H1 (cell line): Measurements from ENCODE around the gene MARCHF3. TPM values are rescaled to one million over a fixed set of nuclear protein-coding genes. Genes with fewer than 3 reads are reported as not detected.

Experiments used
- KDM1A ChIP-seq: fragments of 200-600, 300-600 bp; sonication (generic); IDR thresholded peaks from 2 replicates; pipeline ENCODE4 v1.7.1; 2016; ENCODE audit warnings: mild to moderate bottlenecking, low read length, borderline replicate concordance
- KDM5A ChIP-seq: fragments of 200-600 bp; IDR thresholded peaks from 2 replicates; pipeline ENCODE4 v1.7.1; 2012; ENCODE audit warnings: mild to moderate bottlenecking, low read length, inconsistent platforms, mixed read lengths
- YY1 ChIP-seq: IDR thresholded peaks from 2 replicates; pipeline ENCODE4 v1.6.1; 2011; ENCODE audit warnings: low read depth, mild to moderate bottlenecking, low read length
- polyA plus RNA-seq, 7 experiments: library from polyadenylated mRNA; depleted of rRNA in 3 of 7; stranded (reverse) in 5 of 7; unstranded in 2 of 7; fragments of >200 nt in 5 of 7; fragments of 200-250 nt in 2 of 7; gene quantifications; 1 replicate in 5 of 7; 2 replicates in 1 of 7; 4 replicates in 1 of 7; pipeline versions ENCODE4 v1.2.1 to v1.2.3, GENCODE V29; 2011 to 2013; ENCODE audit warnings: missing spikeins in 2 of 7, mixed read lengths in 2 of 7
- total RNA-seq: library from RNA; stranded (reverse); fragmentation: NEBNext Ultra II Directional; extraction: Animal tissue kit (Norgen Biotek cat#: 25700); gene quantifications from 2 replicates; pipeline ENCODE4 v1.2.1, GENCODE V29; 2021

Gene MARCHF3
- total and polyA plus RNA-seq, 2 of the 8 experiments (the other 6 are each of a cell fraction or from before 2014, with no cell fraction given) = 12.0 to 16.9 TPM

DNA sequence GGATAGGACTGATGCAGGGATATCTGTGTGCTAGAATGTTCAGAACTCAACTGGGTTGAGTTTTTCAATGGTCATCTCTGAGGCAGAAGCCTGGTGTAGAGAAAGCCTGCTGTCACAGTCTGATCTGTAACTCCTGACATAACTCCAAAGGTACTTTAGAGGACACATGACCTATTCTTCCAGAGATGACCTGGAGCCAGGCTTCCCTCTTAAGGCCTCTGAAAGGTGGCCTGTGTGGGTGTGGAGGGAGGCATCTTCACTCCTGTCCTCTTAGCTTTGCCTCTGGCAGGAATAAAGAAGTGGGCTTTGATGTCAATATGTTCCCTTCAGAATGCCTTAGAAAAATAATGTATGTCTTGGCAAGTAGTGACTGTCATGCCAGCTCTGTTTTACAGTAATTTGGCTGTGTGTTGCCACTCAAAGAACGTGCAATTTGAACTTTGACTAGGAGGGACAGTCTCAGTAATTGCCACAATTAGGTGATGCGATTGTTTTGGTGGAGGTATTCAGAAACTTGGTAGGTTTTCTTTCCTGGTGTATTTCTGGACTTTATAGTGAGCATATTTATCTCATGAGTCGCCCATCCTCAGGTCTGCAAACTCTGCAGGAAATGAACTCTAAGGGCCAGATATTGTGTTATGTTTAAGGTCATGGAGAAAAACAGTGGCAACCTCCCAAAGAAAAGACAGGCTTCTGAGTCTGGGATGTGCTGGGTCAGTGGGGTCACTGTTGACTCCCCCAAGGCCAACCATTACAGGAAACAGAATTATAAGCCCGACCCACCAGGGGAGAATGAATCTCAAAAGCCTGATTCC lies 46.2 kb upstream of the MARCHF3 start (continued):
- TF ChIP-seq KDM5A (no peak), KDM1A (no peak), YY1 (no peak)
